GM06990 (cell line): ENCODE measurements around the gene CHM.

Experiments
- DNase-seq: peaks from one replicate; pipeline ENCODE4 v3.0.0-alpha.2; 2011; ENCODE audit not compliant: insufficient read length; ENCODE audit errors: extremely low read depth
- H3K27me3 ChIP-seq: replicated peaks from 2 replicates; pipeline ENCODE4 v1.6.0; 2011; ENCODE audit warnings: low read length; ENCODE audit not compliant: control insufficient read depth, insufficient read depth
- H3K36me3 ChIP-seq: 2 replicates; pipeline ENCODE4 v1.5.1; 2011; ENCODE audit warnings: low read length; ENCODE audit not compliant: control insufficient read depth, insufficient read depth
- H3K4me3 ChIP-seq: replicated peaks from 2 replicates; pipeline ENCODE4 v1.5.1; 2011; ENCODE audit warnings: low read depth, mild to moderate bottlenecking, control low read depth, low read length
- TF ChIP-seq, protein P1 (sequence below): IDR thresholded peaks from 2 replicates; pipeline ENCODE4 v1.5.1; 2011; ENCODE audit warnings: low read length, control low read depth, mild to moderate bottlenecking, inconsistent platforms; ENCODE audit not compliant: insufficient read depth, poor library complexity, severe bottlenecking

The CHM gene

DNA sequence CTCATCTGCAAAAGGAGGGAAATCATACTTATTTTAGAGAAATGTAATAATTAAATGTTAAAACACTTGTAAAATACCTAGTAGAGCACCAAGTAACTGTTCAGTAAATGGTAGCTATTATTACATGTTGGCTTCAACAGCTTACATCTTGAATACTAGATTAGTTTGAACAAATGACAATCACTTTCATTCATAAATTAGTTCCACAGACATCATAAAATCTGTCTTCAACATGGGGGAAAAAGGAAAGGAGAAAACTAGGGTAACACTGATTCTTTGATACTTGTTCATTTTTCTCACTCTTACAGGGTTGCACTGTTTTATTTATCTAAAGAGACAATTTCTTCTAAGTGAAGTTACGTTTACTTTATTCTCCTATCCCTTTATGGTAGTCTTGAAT lies 51.7 kb downstream of the CHM start:
- no peaks in the 10 kb centered on the region for H3K27me3 ChIP-seq
- TF ChIP-seq, protein P1, sequence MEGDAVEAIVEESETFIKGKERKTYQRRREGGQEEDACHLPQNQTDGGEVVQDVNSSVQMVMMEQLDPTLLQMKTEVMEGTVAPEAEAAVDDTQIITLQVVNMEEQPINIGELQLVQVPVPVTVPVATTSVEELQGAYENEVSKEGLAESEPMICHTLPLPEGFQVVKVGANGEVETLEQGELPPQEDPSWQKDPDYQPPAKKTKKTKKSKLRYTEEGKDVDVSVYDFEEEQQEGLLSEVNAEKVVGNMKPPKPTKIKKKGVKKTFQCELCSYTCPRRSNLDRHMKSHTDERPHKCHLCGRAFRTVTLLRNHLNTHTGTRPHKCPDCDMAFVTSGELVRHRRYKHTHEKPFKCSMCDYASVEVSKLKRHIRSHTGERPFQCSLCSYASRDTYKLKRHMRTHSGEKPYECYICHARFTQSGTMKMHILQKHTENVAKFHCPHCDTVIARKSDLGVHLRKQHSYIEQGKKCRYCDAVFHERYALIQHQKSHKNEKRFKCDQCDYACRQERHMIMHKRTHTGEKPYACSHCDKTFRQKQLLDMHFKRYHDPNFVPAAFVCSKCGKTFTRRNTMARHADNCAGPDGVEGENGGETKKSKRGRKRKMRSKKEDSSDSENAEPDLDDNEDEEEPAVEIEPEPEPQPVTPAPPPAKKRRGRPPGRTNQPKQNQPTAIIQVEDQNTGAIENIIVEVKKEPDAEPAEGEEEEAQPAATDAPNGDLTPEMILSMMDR = no peak
- DNase-seq = no peak
- H3K36me3 ChIP-seq = no peaks in the 10 kb centered on the region
- no peak overlapping the region for H3K4me3 ChIP-seq

- DNase-seq = no peak
- Histone ChIP-seq H3K27me3 (no peaks in the 10 kb centered on the region), H3K4me3 (no peak overlapping the region), H3K36me3 (no peaks in the 10 kb centered on the region)
- TF ChIP-seq, protein P1 = no peak
Observed at GRCh38 chrX:85994797-85995196, 52.6 kb downstream of the CHM start.

DNA sequence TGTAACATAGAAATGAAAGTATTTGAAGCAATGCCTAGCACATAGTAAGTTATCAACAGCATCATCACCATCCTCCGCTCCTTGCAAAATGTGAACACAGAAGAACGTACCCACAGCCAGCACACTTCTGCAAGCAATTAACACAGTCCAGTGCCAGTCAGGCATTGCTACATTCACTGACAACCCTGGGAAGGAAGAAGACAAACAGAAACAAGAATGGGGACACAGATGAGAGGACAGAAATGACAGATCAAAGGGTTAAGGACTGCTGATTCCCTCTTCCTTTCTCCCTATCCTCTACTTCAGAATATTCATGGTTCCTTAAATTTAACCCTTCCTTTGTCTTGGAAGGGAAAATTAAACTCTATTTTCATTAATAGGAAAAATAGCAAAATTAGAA lies 53.1 kb downstream of the CHM start:
- TF ChIP-seq, protein P1 = no peak
- DNase-seq = no peak
- H3K4me3 ChIP-seq = no peak overlapping the region
- no peaks in the 10 kb centered on the region for H3K36me3 ChIP-seq
- no peaks in the 10 kb centered on the region for H3K27me3 ChIP-seq

DNA sequence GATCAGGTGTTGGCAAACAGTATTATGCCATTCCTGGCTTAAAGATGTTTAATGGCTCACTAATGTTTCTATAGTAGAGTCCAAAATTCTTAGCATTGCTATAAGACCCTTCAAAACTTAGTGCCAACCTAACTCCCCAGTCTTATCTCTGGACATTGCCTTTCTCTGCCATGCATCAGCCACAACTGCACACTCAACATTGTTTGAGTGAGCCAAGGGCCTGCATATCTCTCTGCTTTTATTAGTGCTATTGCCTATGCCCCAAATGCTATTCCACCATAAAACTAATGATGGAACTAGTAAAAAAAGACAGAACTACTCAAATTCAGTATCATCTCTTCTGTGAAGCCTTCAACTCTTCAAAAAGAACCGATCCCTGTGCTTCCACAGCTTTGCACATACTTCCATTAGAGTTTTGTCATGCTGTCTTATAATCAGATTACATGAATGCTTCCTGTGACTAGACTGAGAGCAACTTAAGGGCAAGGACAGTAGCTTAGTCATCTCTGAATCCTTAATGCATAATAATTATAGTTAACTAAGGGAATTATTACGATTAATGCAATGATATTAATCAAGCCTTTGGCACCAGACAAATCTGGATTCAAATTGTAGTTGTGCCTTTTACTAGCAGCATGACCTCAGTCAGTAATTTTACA lies 53.7 kb downstream of the CHM start:
- Histone ChIP-seq H3K4me3 (no peak overlapping the region), H3K36me3 (no peaks in the 10 kb centered on the region)
- TF ChIP-seq, protein P1 = no peak

GRCh38 chrX:85992811-85993229 lies 54.5 kb downstream of the CHM start:
- Histone ChIP-seq H3K4me3 (no peak overlapping the region), H3K27me3 (no peaks in the 10 kb centered on the region), H3K36me3 (no peaks in the 10 kb centered on the region)
- TF ChIP-seq, protein P1 = no peak
- no peak for DNase-seq

More for the DNA sequence above, 53.7 kb downstream of the CHM start:
- H3K27me3 ChIP-seq = no peaks in the 10 kb centered on the region
- no peak for DNase-seq

DNA sequence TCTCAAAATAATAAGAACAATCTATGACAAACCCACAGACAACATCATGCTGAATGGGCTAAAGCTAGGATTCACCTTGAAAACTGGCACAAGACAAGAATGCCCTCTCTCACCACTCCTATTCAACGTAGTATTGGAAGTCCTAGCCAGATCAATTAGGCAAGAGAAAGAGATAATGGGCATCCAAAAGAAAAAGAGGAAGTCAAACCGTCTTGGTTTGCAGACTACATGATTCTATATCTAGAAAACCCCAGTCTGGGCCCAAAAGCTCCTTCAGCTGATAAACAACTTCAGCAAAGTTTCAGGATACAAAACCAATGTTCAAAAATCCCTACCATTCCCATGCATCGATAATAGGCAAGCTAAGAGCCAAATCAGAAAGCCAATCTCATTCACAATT lies 59.0 kb downstream of the CHM start:
- H3K36me3 ChIP-seq = no peaks in the 10 kb centered on the region
- no peak for DNase-seq
- no peak overlapping the region for H3K4me3 ChIP-seq
- no peaks in the 10 kb centered on the region for H3K27me3 ChIP-seq
- TF ChIP-seq, protein P1 = no peak
